Hindlimb muscle (tissue), 1 donor: ENCODE measurements around the gene SOCS3. TPM values are rescaled to one million over a fixed set of nuclear protein-coding genes. Genes with fewer than 3 reads are reported as not detected.
"Not testable (repeated sequence)": the region's sequence is repeated elsewhere in the genome, so short reads cannot be mapped to it uniquely, and the experiment has no call there.

Experiments
- DNase-seq: peaks from one replicate; pipeline ENCODE4 v3.0.0-alpha.2; 2013
- polyA plus RNA-seq: library from polyadenylated mRNA; unstranded; fragments of 120-200 nt; gene quantifications from one replicate; pipeline ENCODE4 v1.2.1, GENCODE V29; 2013; ENCODE audit not compliant: insufficient read length

The SOCS3 gene
- polyA plus RNA-seq, 1 donor: 14.4 TPM

DNA sequence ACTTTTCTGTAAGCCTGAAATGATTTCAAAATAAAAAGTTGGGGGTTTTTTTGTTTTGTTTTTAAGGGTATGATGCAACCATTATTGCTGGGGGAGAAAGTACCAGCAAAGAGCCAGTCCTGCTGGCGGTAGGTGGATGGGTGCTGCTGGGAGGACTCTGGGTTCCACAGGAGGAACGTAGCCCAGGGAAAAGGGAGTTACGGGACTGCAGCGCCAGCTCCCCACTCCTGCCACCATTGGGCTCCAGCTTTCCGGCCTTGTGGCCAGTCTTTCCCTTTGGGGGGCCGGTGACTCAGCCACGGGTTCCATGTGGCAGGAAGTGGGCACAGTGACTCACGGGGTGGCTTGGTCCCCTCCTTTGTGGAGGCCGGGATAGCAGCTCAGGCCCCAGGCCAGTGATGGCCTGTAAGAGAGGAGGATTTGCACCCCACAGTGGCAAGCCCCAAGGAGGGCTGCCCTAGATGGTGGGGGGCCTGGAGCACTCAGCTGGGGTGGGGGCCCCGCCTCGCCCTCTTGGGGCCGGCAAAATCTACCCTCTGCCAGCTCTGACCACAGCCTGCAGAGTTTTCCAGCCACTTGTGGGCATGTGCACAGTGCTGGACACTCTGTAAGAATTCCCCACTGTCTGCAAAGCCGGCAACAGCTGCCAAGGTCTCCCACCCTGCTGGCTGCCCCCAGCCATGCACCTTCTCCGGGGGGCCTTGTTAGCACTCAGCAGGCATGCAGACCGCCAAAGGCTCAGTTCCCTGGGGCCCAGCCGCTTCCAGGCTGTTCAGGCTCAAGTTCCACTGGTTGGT lies 30.4 kb downstream of the SOCS3 start:
- no peak for DNase-seq

DNA sequence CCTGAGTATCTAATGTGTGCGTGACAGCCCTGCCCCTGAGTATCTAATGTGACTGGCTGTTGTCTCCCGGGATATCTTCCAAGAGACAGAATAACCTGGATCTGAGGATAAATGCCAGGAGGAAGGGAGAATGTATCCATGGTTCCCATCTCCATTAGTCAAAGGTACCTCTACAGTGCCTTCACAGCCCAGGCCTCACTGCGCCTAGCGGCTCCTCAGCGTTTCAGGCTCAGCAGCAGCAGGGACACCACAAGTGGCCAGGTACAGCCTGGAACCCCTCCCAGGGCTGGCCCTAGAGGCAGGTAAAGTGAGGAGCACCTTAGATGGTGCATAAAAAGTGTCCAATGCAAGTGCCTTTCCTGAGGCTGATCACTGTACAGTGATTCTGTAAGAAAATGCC lies 32.0 kb downstream of the SOCS3 start:
- no peak for DNase-seq

DNA sequence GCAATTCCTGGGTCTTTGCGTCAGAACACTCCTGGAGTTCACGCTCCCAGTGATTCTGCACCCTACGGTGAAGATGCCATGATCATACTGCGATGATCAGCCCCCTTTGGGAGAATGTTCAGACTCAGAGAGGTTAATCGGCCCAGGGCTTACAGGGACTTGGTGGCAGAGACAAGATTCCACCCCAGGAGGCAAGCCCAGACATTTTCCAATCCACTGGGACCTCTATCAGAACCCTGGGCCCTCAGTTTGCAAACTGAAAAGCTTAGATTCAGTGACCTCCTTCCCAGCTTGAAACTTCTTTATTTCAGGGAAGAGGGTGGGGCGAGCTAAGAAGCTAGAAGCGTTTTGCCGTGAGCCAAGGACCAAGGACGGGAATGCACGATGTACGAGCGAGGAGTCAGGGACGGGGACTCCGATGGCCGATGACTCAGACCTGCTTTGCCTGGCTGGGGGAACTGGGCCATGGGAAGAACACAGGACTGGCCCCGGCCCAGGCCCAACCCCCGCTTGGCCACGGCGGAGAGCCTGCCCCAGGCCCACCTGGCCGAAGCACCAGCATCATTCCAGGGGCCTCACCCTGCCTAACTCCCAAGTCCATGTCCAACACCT lies 34.7 kb downstream of the SOCS3 start:
- peak; percentile 76 for DNase-seq

DNA sequence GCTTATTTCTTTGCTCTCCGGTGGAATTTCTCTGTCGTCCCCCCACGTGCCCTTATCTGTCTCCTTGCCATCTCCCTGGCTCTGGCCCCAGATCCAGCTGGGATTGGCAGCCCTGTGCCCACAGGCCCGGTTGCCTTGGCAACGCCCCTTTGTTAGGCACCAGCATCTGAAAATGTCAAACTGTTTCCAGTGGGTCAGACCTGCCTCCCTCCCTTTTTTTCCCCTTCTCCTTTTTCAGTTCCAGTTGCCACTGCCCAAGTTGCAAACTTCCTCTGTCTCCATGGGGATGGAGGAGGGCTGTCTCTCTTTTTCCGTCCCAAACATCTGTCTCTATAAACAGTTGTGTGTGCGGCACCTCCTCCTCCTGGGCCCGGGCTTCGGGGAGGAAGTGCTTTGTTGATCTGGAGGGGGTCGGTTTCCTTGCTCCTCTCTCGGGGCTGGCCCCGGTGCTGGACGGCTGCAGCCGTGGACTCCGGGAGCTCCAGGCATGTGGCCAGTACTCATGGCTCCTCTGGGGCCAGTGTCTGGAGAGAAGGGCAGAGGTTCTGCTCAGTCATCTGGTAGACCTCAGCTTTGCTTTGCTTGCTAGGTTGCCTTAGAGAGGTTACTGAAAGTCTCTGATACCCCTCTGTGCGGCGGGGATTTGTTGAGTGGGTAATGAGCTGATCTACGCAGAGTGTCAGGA lies 35.3 kb downstream of the SOCS3 start:
- peak; percentile 95 for DNase-seq

DNA sequence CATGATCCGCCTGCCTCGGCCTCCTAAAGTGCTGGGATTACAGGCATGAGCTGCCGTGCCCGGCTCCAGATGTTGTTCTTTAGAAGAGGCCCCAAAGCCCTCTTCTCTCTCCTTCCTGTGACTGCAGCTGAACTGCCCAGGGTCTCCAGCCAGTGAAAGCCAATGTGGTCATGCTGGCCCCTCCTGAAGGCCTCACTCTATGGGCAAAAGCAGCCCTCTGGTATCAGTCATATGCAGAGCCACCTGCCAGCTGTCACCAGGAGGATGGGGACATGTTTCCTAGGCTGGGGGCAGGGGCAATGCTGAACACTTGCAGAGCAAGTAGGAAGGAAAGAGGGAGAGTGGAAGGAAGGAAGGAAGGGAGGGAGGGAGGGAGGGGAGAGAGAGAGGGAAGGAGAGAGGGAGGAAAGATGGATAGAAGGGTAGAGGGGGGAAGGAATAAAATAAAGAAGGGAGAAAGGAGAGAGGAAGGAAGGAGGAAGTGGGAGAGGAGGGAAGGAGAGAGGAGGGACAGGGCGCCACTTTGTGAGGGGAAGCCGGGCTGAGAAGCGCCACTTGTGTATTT lies 36.0 kb downstream of the SOCS3 start:
- DNase-seq: no peak

DNA sequence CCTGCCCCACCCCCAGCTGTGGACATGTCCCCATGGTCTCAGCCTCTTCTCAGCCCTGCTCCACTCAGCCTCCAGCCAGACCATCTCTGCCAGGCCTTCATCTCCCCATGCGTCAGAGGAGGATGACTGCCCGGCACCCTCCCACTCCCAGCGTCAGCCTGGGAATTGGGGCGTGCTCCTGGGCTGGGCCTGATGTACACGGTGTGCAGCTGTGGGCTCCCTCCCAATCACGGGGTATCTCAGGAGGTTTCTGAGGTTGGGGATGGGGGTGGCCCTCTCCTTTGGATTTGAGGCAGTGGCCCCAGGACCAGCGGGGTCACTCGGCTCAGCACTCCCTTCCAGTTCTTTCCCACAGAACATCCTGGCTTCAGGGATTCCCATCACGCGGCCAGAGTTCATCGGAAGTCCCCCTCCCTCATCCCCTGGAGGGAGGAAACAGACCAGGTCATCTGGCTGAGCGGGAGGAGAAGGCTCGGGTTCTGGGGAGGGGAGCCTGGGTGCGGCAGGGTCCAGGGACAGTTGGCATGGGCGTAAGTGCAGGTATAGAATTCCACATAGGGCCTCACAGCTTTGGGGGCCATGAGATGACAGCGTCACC lies 36.9 kb downstream of the SOCS3 start:
- DNase-seq: no peak

DNA sequence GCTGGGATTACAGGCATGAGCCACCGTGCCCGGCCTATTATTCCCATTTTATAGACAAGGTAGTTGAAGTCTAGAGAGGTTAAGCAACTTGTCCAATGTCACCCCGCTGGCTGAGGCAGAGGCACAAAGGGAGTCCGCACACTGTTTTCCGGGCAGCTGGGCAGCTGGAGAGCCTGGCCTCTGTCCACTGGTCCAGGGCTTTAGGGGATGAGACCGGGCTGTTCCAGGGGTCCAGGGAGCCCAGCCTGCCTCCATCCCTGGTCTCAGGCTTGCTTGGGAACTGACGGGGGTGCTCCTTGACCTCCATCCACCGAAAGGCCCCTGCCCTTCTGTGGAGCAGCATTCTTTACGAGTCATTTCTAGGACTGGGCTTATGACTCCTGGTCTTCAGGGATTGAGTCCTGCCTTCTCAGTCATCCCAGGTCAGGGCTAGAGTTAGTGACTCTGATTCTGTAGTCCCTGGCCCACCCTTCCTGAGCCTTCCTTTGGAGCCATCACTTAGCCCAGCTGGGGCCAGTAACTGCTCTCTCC lies 37.5 kb downstream of the SOCS3 start:
- no peak for DNase-seq

DNA sequence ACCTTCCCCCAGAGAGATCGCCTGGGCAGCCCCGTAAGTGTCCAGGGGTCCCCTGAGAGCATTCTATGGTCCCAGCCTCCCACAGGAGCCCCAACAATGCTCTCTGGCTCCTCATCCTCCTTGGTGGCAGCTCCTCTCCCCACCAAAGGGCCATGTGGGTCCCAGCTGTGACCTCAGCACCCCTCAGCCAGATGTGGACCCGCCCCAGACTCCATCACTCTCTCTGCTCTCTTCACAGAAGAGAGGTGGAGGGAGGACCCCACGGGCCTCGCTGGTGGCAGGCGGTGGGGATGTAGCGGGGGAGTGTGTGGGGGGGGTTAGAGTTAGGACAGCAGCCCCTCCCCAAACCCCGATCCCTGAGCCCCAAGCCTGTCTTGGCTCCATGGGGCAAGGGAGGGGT lies 41.0 kb downstream of the SOCS3 start:
- no peak for DNase-seq

DNA sequence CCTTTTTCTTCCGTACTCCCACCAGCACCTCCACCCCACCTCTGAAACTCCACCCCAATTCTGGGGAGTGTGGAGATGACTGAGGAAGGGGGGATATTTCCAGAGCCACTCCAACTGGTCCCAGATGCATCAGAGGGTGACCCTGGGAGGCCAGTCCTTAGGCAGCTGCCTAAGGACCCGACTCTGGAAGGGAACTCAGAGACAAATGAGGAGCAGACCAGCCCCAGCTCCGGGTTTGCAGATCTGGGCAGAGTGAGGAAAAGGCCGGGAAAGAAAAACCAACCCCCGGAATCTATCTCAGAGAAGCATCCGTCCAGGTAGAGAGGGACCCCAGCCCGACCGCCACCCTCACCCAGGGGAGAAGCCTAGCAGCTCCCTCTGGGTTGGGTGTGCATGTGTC lies 41.5 kb downstream of the SOCS3 start:
- DNase-seq: no peak

DNA sequence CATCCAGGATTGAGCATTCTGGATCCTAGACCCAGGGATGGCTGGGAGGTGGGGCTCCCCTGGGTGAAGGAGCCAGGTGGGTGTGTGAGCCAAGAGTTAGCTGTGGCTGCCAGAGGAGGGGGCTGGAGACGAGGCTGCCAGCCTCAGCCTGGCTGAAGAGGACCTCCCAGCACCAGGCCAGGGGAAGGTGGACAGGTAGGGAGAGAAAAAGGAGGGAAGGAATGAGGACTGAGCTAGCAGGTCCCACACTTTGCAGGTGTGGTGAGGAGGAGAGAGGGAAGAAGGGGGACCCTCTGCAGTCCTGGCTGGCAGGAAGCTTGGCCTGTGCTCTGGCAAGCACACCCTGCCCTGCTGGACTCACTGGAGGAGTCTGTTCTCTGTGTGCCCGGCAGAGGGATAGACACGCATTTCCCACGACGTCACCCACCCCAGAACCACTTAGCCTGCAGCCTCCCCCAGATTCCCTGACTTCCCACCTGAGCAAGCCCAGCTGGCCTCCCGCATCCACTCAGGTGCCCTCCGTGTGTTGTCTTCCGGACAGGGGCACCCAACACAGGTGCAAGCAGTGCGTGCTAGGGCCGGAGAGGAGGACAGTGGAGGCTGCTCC lies 42.0 kb downstream of the SOCS3 start:
- DNase-seq: no peak

DNA sequence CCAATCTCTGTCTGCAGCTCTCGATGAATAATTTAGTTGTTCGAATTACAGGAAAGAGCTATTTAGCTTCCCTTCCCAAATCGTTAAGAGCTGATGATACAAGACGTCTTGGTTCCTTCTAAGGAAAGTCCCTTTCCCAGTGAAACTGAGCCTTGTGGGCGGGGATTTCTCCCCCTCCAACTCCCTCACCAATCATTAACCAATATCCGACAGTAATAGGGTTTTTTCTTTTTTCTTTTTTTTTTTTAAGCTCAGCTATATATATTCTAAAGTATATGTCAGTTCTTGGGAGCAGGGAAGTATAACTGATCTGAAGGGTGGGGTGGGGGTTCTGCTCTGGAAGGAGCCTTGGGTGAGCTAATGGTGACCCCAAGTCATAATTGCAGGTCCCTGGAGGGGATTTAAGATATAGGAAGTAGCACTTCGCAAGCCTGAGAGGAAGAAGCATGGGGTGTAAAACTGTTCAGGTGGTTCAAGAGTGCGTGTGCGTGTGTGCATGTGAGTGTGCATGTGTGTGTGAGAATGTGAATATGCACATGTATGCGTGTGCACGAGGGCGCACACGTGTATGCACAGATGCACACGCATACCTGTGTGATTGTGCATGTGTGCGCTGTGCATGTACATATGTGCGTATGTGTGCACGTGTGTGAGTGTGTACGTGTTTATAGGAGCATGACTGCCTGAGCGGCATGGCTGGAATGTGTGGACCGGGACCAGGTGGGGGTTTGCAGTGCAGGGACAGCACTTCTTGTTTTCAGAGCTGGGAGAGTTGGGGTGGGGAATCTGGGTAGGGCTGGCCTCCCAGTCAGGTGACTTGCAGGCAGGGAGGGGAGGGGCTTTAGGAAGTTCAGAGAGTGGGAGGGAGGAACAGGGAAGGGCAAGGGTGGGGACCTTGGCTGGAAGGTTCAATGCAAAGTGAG lies 42.7 kb downstream of the SOCS3 start:
- DNase-seq: no peak

DNA sequence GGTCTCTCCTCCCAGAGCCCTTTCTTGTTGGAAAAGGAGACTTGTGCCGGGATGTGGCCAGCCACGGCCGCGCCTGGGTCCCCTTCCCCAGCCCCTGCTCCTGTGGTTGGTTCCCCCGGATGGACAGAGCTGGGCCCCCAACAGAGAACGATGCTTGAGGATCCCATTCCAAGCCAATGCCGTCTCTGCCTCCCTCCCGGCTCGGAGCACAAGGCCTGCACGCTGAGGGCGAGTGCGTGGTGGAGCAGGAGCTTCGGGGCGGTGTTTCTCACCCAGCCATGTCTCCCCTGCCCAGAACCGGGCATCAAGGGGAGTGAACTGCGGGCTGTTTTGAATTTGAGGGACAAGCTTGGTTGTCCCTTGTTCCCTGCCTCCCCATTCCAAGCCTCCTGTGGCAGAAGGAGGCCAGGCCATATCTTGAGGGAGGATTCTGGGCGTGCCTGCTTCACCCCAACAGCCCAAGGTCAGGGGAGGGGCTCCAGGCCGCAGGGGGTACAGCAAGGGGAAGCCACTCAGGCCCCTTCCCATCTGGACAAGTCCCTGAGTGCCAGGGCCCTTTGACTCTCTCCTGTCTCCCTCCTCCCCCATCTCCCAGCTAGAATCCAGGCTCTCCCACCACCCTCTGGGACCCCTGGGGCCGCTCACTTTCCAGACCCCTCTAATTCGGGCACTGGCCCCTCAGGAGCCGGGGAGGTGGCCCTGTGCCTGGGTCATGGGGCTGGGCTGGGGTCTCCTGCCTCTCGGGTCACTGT lies 43.6 kb downstream of the SOCS3 start:
- DNase-seq: no peak

DNA sequence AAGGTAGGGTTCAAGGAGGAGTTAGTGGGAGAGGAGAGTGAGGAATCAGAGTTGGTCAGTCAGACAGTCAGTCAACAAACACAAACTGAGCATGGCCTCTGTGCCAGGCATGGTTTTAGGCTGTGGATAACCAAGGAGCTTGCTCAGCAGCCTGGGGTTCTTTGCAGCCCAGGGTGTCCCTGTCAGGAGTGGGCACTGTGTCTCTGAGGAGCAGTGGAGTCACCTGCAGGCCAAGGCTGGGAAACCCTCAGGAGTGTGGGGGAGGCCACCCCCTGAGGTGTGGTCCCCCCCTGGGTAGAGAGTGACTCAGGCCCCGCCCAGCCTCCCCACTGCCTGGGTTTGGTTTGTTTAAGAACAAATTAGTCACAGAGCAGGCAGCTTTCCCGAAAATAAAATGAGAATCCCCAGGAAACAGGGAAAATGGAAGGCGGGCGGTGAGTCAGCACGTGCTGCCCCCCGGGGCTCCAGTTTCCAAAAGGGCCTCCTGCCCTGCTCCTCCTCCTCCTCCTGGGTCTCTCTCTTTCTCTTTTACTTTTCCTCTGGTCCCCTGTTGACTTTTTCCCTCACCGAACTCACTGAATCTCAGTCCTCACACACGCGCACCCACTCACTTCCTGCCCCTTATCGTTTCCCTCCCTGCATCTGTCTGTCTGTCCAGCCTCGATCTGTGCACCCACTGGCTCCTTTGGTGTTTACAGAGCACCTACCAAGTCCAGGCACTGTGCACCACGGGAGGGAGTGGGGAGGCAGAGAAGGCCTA lies 44.3 kb downstream of the SOCS3 start:
- DNase-seq: peak; percentile 87

DNA sequence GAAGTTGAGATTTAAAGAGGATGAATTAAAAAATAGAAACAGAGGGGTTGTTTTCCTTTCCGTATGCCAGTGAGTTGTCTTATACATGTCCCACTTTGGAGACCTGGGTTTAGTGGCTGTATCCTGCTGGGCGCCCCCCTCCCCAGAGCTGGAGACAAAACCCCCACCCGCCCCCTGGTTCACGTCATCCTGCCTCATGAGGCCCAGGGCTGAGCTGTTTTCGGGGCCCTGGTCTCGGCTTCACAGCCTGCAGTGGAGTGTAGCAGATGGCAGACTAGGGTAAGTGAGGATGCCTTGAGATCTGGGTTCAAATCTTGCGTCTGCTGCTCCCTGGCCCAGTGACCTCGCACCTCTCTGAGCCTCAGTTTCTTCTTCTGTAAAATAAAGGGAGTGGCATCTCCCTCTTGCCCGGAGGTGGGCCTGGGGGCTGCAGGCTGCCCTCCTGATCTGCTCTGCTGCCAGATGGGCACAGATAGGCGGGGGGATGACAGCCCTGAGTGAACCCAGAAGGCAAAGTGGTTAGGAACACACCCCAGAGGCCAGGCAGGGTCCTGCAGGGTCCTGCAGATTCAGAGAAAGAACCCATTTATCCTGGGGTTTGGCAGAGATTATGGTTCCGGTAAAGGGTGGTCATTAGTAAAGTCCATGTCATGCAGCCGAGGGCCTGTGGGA lies 45.1 kb downstream of the SOCS3 start:
- DNase-seq: no peak

DNA sequence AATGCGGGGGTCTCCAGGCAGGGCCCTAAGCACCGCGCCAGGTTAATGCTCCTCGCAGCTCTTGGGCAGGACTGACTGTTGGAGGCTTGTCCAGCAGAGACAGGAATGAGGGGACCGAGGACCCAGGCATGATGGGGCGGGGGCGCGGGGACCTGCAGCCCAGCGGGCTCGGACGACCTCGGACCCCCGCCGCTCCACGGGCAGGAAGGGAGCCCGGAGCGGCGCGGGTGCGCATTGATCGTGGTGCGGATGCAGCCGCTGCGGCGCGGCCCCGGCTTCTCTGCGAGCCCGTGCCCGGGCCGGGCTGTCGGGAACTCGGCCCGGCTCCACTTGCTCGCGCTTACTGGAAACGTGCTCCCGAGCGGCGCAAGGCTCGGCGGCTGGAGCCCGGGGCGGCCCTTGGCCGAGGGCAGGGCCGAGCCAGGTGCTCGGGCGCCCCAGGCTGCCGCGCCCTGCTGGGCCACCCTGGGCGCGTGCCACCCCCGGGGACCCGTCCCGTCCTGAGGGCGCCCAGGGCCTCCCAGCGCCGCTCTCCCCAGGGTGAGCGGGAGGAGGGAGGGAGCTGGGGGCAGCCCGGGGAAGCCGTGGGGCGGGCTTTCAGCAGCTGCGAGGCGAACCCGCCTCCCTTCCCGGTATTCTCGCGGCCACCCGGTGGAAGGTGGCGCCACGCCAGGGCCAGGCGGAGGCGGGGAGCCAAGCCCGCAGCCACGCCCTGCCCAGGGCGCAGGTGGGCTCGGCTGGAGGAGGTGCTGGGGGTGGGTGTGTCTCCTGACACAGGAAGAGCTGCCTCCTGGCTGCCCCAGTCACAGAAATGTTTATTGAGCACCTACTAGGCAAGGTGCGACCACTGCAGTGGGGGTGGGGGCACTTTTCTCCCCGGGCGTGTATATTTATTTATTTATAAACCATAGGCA lies 45.9 kb downstream of the SOCS3 start:
- DNase-seq: peak; percentile 74

DNA sequence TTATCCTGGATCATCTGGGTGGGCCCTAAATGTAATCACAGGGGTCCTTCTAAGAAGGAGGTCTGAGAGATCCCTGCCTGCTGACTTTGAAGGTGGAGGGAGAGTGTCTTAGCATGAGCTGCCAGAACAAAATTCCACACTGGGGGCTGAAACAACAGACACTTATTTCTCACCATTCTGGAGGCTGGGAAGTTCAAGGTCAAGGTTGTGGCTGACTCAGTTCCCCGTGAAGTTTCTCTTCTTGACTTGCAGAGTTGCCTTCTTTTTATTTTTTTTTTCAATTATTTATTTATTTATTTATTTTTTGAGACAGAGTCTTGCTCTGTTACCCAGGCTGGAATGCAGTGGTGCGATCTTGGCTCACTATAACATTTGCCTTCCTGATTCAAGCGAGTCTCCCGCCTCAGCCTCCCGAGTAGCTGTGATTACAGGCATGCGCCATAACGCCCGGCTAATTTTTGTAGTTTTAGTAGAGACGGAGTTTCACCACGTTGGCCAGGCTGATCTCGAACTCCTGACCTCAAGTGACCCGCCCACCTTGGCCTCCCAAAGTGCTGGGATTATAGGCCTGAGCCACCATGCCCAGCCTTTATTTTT lies 50.1 kb downstream of the SOCS3 start:
- DNase-seq: not testable (repeated sequence)

DNA sequence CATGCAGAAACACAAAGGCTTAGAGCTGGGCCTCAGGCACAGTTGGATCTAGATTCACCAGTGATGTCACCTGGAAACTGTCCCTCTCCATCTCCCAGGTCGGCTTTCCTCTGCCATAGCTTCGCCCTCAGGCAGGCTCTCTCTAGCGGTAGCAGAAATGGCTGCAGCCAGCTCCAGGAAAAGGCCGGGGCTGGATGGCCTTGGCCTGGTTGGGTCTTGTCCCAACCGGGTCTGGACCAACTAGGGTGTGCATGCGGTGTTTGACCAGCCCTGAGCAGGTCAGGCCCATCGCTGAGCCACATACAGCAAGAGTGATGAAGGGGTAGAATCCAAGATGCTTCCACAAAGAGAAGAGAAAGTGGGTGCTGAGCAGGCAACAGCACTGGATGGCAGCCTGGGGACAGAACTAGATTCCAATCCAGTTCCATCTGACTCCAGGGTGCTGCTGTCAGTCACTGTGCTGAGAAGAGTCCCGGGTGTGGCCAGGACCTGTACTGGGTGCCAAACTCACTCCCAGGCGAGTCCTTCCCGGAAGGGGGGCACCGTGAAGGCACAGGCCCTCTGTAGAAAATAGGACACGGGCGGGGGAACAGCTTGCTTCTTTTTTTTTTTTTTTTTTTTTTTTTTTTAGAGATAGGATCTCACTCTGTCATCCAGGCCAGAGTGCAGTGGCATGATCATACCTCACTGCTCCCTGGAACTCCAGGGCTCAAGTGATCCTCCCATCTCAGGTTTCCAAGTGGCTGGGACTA lies 51.8 kb downstream of the SOCS3 start:
- DNase-seq: no peak
